ENCODE data around the gene ARHGDIG. TPM values are rescaled to one million over a fixed set of nuclear protein-coding genes. Genes with fewer than 3 reads are reported as not detected.

ARHGDIG gene
- polyA plus RNA-seq, 1 experiment, result 0.22 TPM

- H3K27me3 ChIP-seq (ENCODE audit: control insufficient read depth, insufficient read depth, low read length), result no peaks in the 10 kb centered on the region
- no peak overlapping the region for H3K4me3 ChIP-seq (ENCODE audit: low read depth, low read length)
- POLR2A ChIA-PET, result no interaction called here
- DNase-seq (ENCODE audit: low read depth), result no peak
- no peak for TF ChIP-seq CTCF (IDR thresholded peaks at IDR 0.05; ENCODE audit: insufficient read depth, low read depth, low read length)
- H3K36me3 ChIP-seq (ENCODE audit: control insufficient read depth, insufficient read depth, low read length), result no peaks in the 10 kb centered on the region
- CTCF ChIA-PET, result no interaction called here
Measured at GRCh38 chr16:242281-242680, 38.1 kb upstream of the ARHGDIG start.

GRCh38 chr16:243348-243747 lies 37.0 kb upstream of the ARHGDIG start:
- TF ChIP-seq CTCF (IDR thresholded peaks at IDR 0.05; ENCODE audit: insufficient read depth, low read depth, low read length), result no peak
- Histone ChIP-seq H3K4me3 (ENCODE audit: low read depth, low read length) (no peak overlapping the region), H3K27me3 (ENCODE audit: control insufficient read depth, insufficient read depth, low read length) (no peaks in the 10 kb centered on the region), H3K36me3 (ENCODE audit: control insufficient read depth, insufficient read depth, low read length) (no peaks in the 10 kb centered on the region)
- POLR2A ChIA-PET, result no interaction called here
- CTCF ChIA-PET, result interaction anchor here (0.9 kb wide), 1 partner anchor 10 kb away, joined by 3 read pairs; no protein-coding TSS in a partner anchor
- DNase-seq (ENCODE audit: low read depth), result no peak

DNA sequence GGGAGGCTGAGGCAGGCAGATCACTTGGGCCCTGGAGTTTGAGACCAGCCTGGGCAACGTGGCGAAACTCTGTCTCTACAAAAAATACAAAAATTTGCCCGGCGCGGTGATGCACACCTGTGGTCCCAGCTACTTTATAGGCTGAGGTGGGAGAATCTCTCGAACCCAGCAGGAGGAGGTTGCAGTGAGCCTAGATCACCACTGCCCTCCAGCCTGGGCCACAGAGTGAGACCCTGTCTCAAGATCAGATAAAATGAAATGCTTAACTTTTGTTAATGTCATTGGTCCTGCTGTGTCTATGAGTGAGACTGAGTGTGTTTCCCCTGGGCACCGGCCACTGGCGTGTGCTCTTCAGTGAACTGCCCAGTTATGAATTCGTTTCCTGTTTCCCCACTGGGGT lies 35.3 kb upstream of the ARHGDIG start:
- TF ChIP-seq CTCF (IDR thresholded peaks at IDR 0.05; ENCODE audit: insufficient read depth, low read depth, low read length), result no peak
- ChIA-PET POLR2A (no interaction called here), CTCF (interaction anchor here (0.7 to 1.3 kb wide), 2 partner anchors 117 to 348 kb away, joined by 3 read pairs; no protein-coding TSS in a partner anchor)
- DNase-seq (ENCODE audit: low read depth), result no peak
- Histone ChIP-seq H3K4me3 (ENCODE audit: low read depth, low read length) (no peak overlapping the region), H3K27me3 (ENCODE audit: control insufficient read depth, insufficient read depth, low read length) (no peaks in the 10 kb centered on the region), H3K36me3 (ENCODE audit: control insufficient read depth, insufficient read depth, low read length) (peaks cover 1% of the 10 kb centered on the region; the same call in 1 of the 2 replicates)

DNA sequence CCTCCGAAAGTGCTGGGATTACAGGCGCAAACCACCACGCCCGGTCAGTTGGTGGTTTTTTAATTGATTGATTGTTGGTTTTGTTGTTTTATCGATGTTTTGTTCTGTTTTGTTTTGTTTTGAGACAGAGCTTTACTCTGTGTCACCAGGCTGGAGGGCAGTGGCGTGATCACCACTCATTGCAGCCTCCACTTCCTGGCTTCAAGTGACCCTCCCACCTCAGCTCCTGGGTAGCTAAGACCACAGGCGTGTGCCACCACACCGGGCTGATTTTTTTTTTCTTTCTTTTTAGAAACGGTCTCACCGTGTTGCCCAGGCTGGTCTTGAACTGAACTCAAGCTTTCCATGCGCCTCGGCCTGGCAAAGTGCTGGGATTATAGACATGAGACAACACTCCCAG lies 33.4 kb upstream of the ARHGDIG start:
- Histone ChIP-seq H3K36me3 (ENCODE audit: control insufficient read depth, insufficient read depth, low read length) (peaks cover 3% of the 10 kb centered on the region; the same call in 1 of the 2 replicates), H3K4me3 (ENCODE audit: low read depth, low read length) (no peak overlapping the region), H3K27me3 (ENCODE audit: control insufficient read depth, insufficient read depth, low read length) (no peaks in the 10 kb centered on the region)
- CTCF ChIA-PET, result interaction anchor here (0.6 kb wide), 1 partner anchor 11 kb away, joined by 6 read pairs; no protein-coding TSS in a partner anchor
- no peak for DNase-seq (ENCODE audit: low read depth)
- POLR2A ChIA-PET, result no interaction called here
- TF ChIP-seq CTCF (IDR thresholded peaks at IDR 0.05; ENCODE audit: insufficient read depth, low read depth, low read length), result no peak

DNA sequence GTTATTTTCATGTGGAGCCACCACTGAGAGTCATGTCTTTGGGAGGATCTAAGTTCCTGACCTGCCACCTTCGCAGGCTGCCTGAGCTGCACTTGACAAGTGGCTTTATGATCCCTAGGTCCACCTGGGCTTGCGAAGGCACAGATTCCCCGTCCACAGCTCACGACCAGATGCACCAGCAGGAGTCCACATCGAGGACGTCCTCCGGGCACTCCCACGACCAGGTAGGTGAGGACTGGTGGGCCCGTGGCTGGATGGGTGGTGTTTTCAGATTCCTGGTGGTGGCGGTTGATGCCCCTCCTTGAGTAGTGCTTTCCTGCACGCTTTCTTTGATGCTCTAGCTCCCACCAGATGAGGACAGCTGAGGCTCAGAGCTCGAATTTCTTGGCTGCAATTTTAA lies 31.0 kb upstream of the ARHGDIG start:
- Histone ChIP-seq H3K36me3 (ENCODE audit: control insufficient read depth, insufficient read depth, low read length) (peaks cover 8% of the 10 kb centered on the region), H3K27me3 (ENCODE audit: control insufficient read depth, insufficient read depth, low read length) (no peaks in the 10 kb centered on the region), H3K4me3 (ENCODE audit: low read depth, low read length) (no peak overlapping the region)
- CTCF ChIA-PET, result interaction anchor here (1.0 to 1.4 kb wide), 3 partner anchors 68 to 143 kb away, joined by 3 to 5 read pairs (median 3); no protein-coding TSS in a partner anchor
- no peak for DNase-seq (ENCODE audit: low read depth)
- TF ChIP-seq CTCF (IDR thresholded peaks at IDR 0.05; ENCODE audit: insufficient read depth, low read depth, low read length), result no peak
- POLR2A ChIA-PET, result interaction anchor here (0.5 kb wide), 1 partner anchor 10 kb away, joined by 3 read pairs; no protein-coding TSS in a partner anchor

Data from BJ (cell line).